Measurements from ENCODE around the gene TNFAIP2.

Gene TNFAIP2

GRCh38 chr14:103123634-103124500, 606 bp downstream of the TNFAIP2 start:
- DNase-seq: no peak

- DNase-seq: no peak
Observed at GRCh38 chr14:103124501-103125001, 1.3 kb downstream of the TNFAIP2 start.

- no peak for DNase-seq
Observed at GRCh38 chr14:103125098-103126070, 2.1 kb downstream of the TNFAIP2 start.

GRCh38 chr14:103126088-103126872, 3.0 kb downstream of the TNFAIP2 start:
- DNase-seq: no peak

- DNase-seq: no peak
Observed at GRCh38 chr14:103126873-103127304, 3.6 kb downstream of the TNFAIP2 start.

- no peak for DNase-seq
Observed at GRCh38 chr14:103127356-103127755, 4.1 kb downstream of the TNFAIP2 start.

GRCh38 chr14:103127861-103128598, 4.8 kb downstream of the TNFAIP2 start:
- no peak for DNase-seq

- DNase-seq: no peak
Observed at GRCh38 chr14:103128631-103129300, 5.5 kb downstream of the TNFAIP2 start.

- DNase-seq: no peak
Observed at GRCh38 chr14:103129301-103130016, 6.2 kb downstream of the TNFAIP2 start.

GRCh38 chr14:103130017-103130764, 6.9 kb downstream of the TNFAIP2 start:
- DNase-seq: no peak

- DNase-seq: peak; percentile 68
Observed at GRCh38 chr14:103130965-103131364, 7.7 kb downstream of the TNFAIP2 start.

GRCh38 chr14:103131580-103131979, 8.3 kb downstream of the TNFAIP2 start:
- DNase-seq: no peak

- DNase-seq: no peak
Observed at GRCh38 chr14:103132381-103133209, 9.3 kb downstream of the TNFAIP2 start.

GRCh38 chr14:103133210-103134140, 10.2 kb downstream of the TNFAIP2 start:
- no peak for DNase-seq

- DNase-seq: no peak
Observed at GRCh38 chr14:103134405-103134804, 11.1 kb downstream of the TNFAIP2 start.

- DNase-seq: no peak
Observed at GRCh38 chr14:103134919-103135318, 11.7 kb downstream of the TNFAIP2 start.
